ENCODE data around the gene FXYD6.

- TF ChIP-seq POLR2AphosphoS5 (IDR thresholded peaks at IDR 0.05; ENCODE audit: low read depth, low read length) (no peak), TAF1 (IDR thresholded peaks at IDR 0.05; ENCODE audit: borderline replicate concordance, insufficient read depth, low read length) (no peak), SIN3A (IDR thresholded peaks at IDR 0.05; ENCODE audit: borderline replicate concordance, insufficient read depth, low read length) (no peak), REST (IDR thresholded peaks at IDR 0.05; ENCODE audit: insufficient read depth in 1 of 2, low read depth in 2 of 2, low read length in 2 of 2) (no peak), FOXP2 (optimal IDR thresholded peaks at IDR 0.05; ENCODE audit: borderline replicate concordance, extremely low read depth, extremely low read length, insufficient read depth) (no peak)
Observed at GRCh38 chr11:117860139-117860538, 16.3 kb downstream of the FXYD6 start.
